Peyer's patch (tissue), 4 donors: ENCODE measurements around the gene ZNF677.

Experiments used
- CTCF ChIP-seq, 6 experiments: fragments of 450-650 bp in 4 of 6; fragments of 200-600 bp in 2 of 6; sonication (generic) in 1 of 6; IDR thresholded peaks; one replicate each; pipeline ENCODE4 v1.5.1; 2017 to 2019; ENCODE audit warnings: antibody characterized with exemption in 6 of 6, mild to moderate bottlenecking in 3 of 6, moderate library complexity in 1 of 6
- POLR2A ChIP-seq, 2 donors: fragments of 450-650 bp; IDR thresholded peaks; one replicate each; pipeline ENCODE4 v1.5.1; 2017; ENCODE audit warnings: antibody characterized with exemption in 2 of 2, mild to moderate bottlenecking in 2 of 2, moderate library complexity in 2 of 2

GRCh38 chr19:53294786-53295441, 40.2 kb upstream of the ZNF677 start:
- no peak for TF ChIP-seq CTCF (IDR thresholded peaks at IDR 0.05)
- TF ChIP-seq POLR2A (IDR thresholded peaks at IDR 0.05): no peak
